B cell (primary cell): ENCODE measurements around the gene HOXB3. TPM values are rescaled to one million over a fixed set of nuclear protein-coding genes. Genes with fewer than 3 reads are reported as not detected.
A peak's percentile ranks its signal among the peaks of the same experiment; 100 is the strongest.

Experiments used
- ATAC-seq: fragments of 200-7000 bp; cut with Tn5 transposase; one replicate; pipeline ENCODE4 v1.10.0; 2021; ENCODE audit warnings: low read depth, mild to moderate bottlenecking, moderate number of reproducible peaks, moderate library complexity
- CTCF ChIA-PET: fragments of 350-600 bp; sonication (Branson Sonifier 250); formaldehyde crosslinking; loops from one replicate; lab custom pipeline; 2021; ENCODE audit warnings: antibody characterized with exemption, inconsistent platforms; lab: Charles Lee
- POLR2A ChIA-PET: fragments of 350-600 bp; sonication (Branson Sonifier 250); formaldehyde crosslinking; loops from one replicate; lab custom pipeline; 2021; ENCODE audit warnings: antibody characterized with exemption; lab: Charles Lee
- DNase-seq: peaks from one replicate; pipeline ENCODE4 v3.0.0; 2013
- H2AFZ ChIP-seq: 2 replicates; pipeline ENCODE4 v1.6.1; 2012; ENCODE audit warnings: mild to moderate bottlenecking, low read depth, low read length; ENCODE audit not compliant: insufficient read depth, poor library complexity, severe bottlenecking
- H3K27ac ChIP-seq, 2 donors: 1 replicate in 1 of 2; 2 replicates in 1 of 2; pipeline ENCODE4 v1.5.1; 2012 to 2013; ENCODE audit warnings: low read length in 2 of 2, mild to moderate bottlenecking in 2 of 2, moderate library complexity in 1 of 2
- H3K27me3 ChIP-seq, 4 experiments: fragments of 200-600 bp in 1 of 4; sonication (generic) in 1 of 4; replicated peaks in 1 of 4; 1 replicate in 2 of 4; 2 replicates in 2 of 4; pipeline versions ENCODE4 v1.6.1 to v1.7.0; 2013 to 2016; ENCODE audit warnings: low read length in 3 of 4, mild to moderate bottlenecking in 2 of 4, mixed read lengths in 1 of 4, moderate library complexity in 1 of 4; ENCODE audit not compliant: insufficient read depth in 4 of 4, control insufficient read depth in 3 of 4; ENCODE audit errors: control extremely low read depth in 1 of 4
- H3K36me3 ChIP-seq, 2 experiments: replicated peaks in 1 of 2; 1 replicate in 1 of 2; 2 replicates in 1 of 2; pipeline versions ENCODE4 v1.6.1 to v1.7.1; 2013; ENCODE audit warnings: low read length in 1 of 2; ENCODE audit not compliant: insufficient read depth in 2 of 2, control insufficient read depth in 1 of 2; ENCODE audit errors: control extremely low read depth in 1 of 2, extremely low read depth in 1 of 2
- H3K4me1 ChIP-seq, 2 donors: fragments of 200-600 bp in 1 of 2; sonication (generic) in 1 of 2; 1 replicate in 1 of 2; 2 replicates in 1 of 2; pipeline versions ENCODE4 v1.5.1 to v1.6.1; 2013 to 2017; ENCODE audit warnings: low read length in 2 of 2; ENCODE audit not compliant: control insufficient read depth in 2 of 2, insufficient read depth in 2 of 2
- H3K4me2 ChIP-seq: replicated peaks from 2 replicates; pipeline ENCODE3; 2012; ENCODE audit warnings: mild to moderate bottlenecking, low read depth, low read length; ENCODE audit not compliant: poor library complexity, severe bottlenecking
- H3K4me3 ChIP-seq, 5 experiments: fragments of 200-600 bp in 1 of 5; sonication (generic) in 1 of 5; 1 replicate in 3 of 5; 2 replicates in 2 of 5; pipeline versions ENCODE4 v1.5.1 to v1.7.0; 2011 to 2016; ENCODE audit warnings: low read length in 4 of 5, mild to moderate bottlenecking in 4 of 5, low read depth in 2 of 5, control low read depth in 1 of 5, moderate library complexity in 1 of 5; ENCODE audit not compliant: insufficient read depth in 1 of 5; ENCODE audit errors: control extremely low read depth in 1 of 5, extremely low read depth in 1 of 5
- H3K79me2 ChIP-seq: fragments of 200-600 bp; sonication (generic); one replicate; pipeline ENCODE4 v1.6.0; 2016; ENCODE audit warnings: low read length; ENCODE audit not compliant: control insufficient read depth, insufficient read depth
- H3K9ac ChIP-seq: fragments of 200-600 bp; sonication (generic); 2 replicates; pipeline ENCODE4 v1.6.1; 2017; ENCODE audit warnings: mild to moderate bottlenecking, low read length, moderate library complexity
- H3K9me3 ChIP-seq, 3 donors: one replicate each; pipeline versions ENCODE4 v1.6.1 to v1.7.1; 2013; ENCODE audit warnings: low read length in 2 of 3; ENCODE audit not compliant: control insufficient read depth in 2 of 3, insufficient read depth in 1 of 3; ENCODE audit errors: control extremely low read depth in 1 of 3
- H4K20me1 ChIP-seq: 2 replicates; pipeline ENCODE4 v1.6.0; 2012; ENCODE audit warnings: mild to moderate bottlenecking, low read length; ENCODE audit not compliant: insufficient read depth, control insufficient read depth, poor library complexity, severe bottlenecking
- H3K27ac Mint-ChIP-seq: one replicate; pipeline ENCODE4 v1.8.0; 2021; ENCODE audit warnings: mixed read lengths
- H3K27me3 Mint-ChIP-seq: one replicate; pipeline ENCODE4 v1.8.0; 2021; ENCODE audit warnings: mixed read lengths
- H3K4me1 Mint-ChIP-seq: one replicate; pipeline ENCODE4 v1.8.0; 2021; ENCODE audit warnings: mixed read lengths
- H3K4me3 Mint-ChIP-seq: one replicate; pipeline ENCODE4 v1.8.0; 2021; ENCODE audit warnings: mixed read lengths
- H3K9me3 Mint-ChIP-seq: one replicate; pipeline ENCODE4 v1.8.0; 2022; ENCODE audit warnings: mixed read lengths; ENCODE audit not compliant: insufficient read depth
- EZH2 ChIP-seq: IDR thresholded peaks from 2 replicates; pipeline ENCODE4 v1.6.1; 2012; ENCODE audit warnings: borderline replicate concordance, low read depth, mild to moderate bottlenecking, moderate library complexity, low read length; ENCODE audit not compliant: insufficient read depth, poor library complexity, severe bottlenecking
- WGBS: methylation state at CpG from one replicate; pipeline ENCODE4 v1.1.5; 2013; ENCODE audit warnings: missing lambda C conversion rate; ENCODE audit not compliant: insufficient coverage; 5-methylcytosine and 5-hydroxymethylcytosine counted together
- intact Hi-C: fragments of 100-400 bp; cut with micrococcal nuclease; formaldehyde crosslinking; loops from one replicate; pipeline ENCODE4 v1.10.0; 2022
- polyA plus RNA-seq: library from polyadenylated mRNA; depleted of rRNA; stranded (reverse); fragments of >200 nt; gene quantifications from 2 replicates; pipeline ENCODE4 v1.2.3, GENCODE V29; 2012
- total RNA-seq, 2 donors: library from RNA; stranded (reverse); fragments of 120-200 nt in 1 of 2; gene quantifications; 1 replicate in 1 of 2; 2 replicates in 1 of 2; pipeline versions ENCODE4 v1.2.3 to v1.2.4, GENCODE V29; 2013 to 2022
- TF ChIP-seq, protein P1 (sequence below): fragments of 200-600 bp; IDR thresholded peaks from one replicate; pipeline ENCODE4 v1.8.0; 2022; ENCODE audit warnings: antibody characterized with exemption, mild to moderate bottlenecking

The HOXB3 gene
- total and polyA plus RNA-seq, 2 donors (not counting 1 experiment from before 2014, with no cell fraction given), result 3.0 to 4.0 TPM

DNA sequence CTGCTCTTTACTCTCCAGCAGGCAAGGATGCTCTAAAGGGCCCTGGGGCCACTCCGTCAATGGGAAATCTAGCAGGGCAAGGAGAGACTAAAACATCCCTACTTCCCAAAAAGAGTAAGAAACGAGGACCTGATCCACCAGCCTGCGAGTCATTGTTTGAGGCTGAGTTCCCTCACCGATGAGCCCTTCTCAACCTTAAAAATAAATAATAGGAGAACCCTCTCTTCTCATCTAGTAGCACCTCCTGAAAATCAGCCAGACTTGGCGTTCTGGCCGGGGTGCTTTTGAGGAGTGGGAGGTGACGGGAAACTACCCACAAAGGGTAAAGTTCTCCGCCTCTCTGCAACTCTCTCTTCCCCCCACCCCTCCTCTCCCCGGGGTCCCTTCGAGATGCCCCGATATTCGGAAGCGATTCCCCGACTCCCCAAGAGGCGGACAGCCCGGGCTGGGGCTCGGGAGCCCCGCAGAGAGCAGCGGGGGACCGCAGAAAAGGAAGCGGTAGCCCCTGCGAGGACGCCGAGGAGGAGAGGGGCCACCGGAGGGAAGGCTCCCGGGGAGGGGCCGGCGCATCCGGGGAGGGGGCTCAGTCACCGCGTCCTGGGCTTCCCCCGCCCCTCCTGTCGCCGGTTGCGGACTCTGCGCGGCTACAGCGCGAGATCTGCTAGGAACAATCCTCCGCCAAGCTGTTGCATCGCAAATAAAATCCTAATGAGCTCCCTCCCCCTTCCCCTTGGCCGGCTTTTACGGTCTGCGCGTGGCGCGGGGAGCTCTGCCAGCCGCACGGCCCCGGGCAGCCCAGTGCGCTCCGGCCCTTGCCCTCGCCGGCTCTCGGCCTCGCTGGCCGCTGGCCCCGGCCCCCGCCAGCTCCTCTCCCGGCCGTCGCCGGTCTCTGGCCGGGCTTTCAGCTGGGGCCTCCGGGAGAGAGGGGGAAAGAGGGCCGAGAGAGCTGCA lies 34.8 kb upstream of the HOXB3 start:
- H3K27me3 Mint-ChIP-seq, result peaks cover 76% of the 10 kb centered on the region
- DNase-seq (peak; percentile 48), ATAC-seq (peak; percentile 12)
- H3K4me1 Mint-ChIP-seq, result peaks cover 21% of the 10 kb centered on the region
- ChIA-PET CTCF (interaction anchor here (0.7 to 1.9 kb wide), 6 partner anchors 10 to 599 kb away, joined by 3 to 9 read pairs (median 3); no protein-coding TSS in a partner anchor), POLR2A (interaction anchor here (0.5 to 0.6 kb wide), 2 partner anchors 77 to 148 kb away, joined by 4 read pairs; no protein-coding TSS in a partner anchor)
- H3K27ac ChIP-seq, result no peak overlapping the region
- H3K27me3 ChIP-seq, result peaks cover 0 to 97% (median 71%) of the 10 kb centered on the region in 4 experiments
- peaks cover 26 to 30% of the 10 kb centered on the region in 2 donors for H3K4me1 ChIP-seq
- H3K4me3 Mint-ChIP-seq, result peak overlapping the region; percentile 80
- no peak overlapping the region for H3K27ac Mint-ChIP-seq
- H4K20me1 ChIP-seq, result no peaks in the 10 kb centered on the region
- H3K36me3 ChIP-seq, result no peaks in the 10 kb centered on the region
- no peaks in the 10 kb centered on the region for H3K79me2 ChIP-seq
- TF ChIP-seq EZH2, result no peak
- TF ChIP-seq, protein P1, sequence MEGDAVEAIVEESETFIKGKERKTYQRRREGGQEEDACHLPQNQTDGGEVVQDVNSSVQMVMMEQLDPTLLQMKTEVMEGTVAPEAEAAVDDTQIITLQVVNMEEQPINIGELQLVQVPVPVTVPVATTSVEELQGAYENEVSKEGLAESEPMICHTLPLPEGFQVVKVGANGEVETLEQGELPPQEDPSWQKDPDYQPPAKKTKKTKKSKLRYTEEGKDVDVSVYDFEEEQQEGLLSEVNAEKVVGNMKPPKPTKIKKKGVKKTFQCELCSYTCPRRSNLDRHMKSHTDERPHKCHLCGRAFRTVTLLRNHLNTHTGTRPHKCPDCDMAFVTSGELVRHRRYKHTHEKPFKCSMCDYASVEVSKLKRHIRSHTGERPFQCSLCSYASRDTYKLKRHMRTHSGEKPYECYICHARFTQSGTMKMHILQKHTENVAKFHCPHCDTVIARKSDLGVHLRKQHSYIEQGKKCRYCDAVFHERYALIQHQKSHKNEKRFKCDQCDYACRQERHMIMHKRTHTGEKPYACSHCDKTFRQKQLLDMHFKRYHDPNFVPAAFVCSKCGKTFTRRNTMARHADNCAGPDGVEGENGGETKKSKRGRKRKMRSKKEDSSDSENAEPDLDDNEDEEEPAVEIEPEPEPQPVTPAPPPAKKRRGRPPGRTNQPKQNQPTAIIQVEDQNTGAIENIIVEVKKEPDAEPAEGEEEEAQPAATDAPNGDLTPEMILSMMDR, result no peak
- peak overlapping the region; percentile 97 for H3K4me2 ChIP-seq
- peaks cover 0 to 9% (median 0%) of the 10 kb centered on the region in 3 donors for H3K9me3 ChIP-seq
- intact Hi-C loops, result no loop called here
- peak overlapping the region; percentile 76 for H2AFZ ChIP-seq
- peak overlapping the region in 3 of 5 experiments; percentile 37 to 66 (median 52) for H3K4me3 ChIP-seq
- H3K9ac ChIP-seq, result peak overlapping the region; percentile 63
- 2% methylated on average over 61 of the region's 66 CpGs for WGBS
- no peaks in the 10 kb centered on the region for H3K9me3 Mint-ChIP-seq
